NOMO-1 treated with DMSO at 0.1 percent for 48 hours (cell line): Measurements from ENCODE around the gene OPCML.

Experiments
- DNase-seq: peaks from one replicate; lab custom pipeline; 2025; ENCODE audit not compliant: unreplicated experiment; lab: John Stamatoyannopoulos, UW

The OPCML gene

GRCh38 chr11:132601875-132602274 is 930.4 kb downstream of the OPCML start:
- no peak for DNase-seq

GRCh38 chr11:132595711-132596134 is 936.6 kb downstream of the OPCML start:
- no peak for DNase-seq

GRCh38 chr11:132595246-132595645 is 937.1 kb downstream of the OPCML start:
- DNase-seq, result no peak

GRCh38 chr11:132590986-132591385 is 941.3 kb downstream of the OPCML start:
- DNase-seq, result no peak

- DNase-seq, result no peak
Observed at GRCh38 chr11:132590554-132590953, 941.7 kb downstream of the OPCML start.

- no peak for DNase-seq
Observed at GRCh38 chr11:132589791-132590190, 942.5 kb downstream of the OPCML start.

GRCh38 chr11:132588366-132588765 is 943.9 kb downstream of the OPCML start:
- no peak for DNase-seq

GRCh38 chr11:132587716-132588115 is 944.6 kb downstream of the OPCML start:
- DNase-seq, result no peak

- DNase-seq, result no peak
Observed at GRCh38 chr11:132586801-132587200, 945.5 kb downstream of the OPCML start.

GRCh38 chr11:132579634-132580327 is 952.5 kb downstream of the OPCML start:
- DNase-seq, result no peak

- DNase-seq, result no peak
Observed at GRCh38 chr11:132579136-132579535, 953.2 kb downstream of the OPCML start.

GRCh38 chr11:132578580-132578979 is 953.7 kb downstream of the OPCML start:
- no peak for DNase-seq

GRCh38 chr11:132576706-132577105 is 955.6 kb downstream of the OPCML start:
- no peak for DNase-seq

GRCh38 chr11:132564091-132564885 is 968.0 kb downstream of the OPCML start:
- DNase-seq, result no peak

- no peak for DNase-seq
Observed at GRCh38 chr11:132563050-132563449, 969.3 kb downstream of the OPCML start.

GRCh38 chr11:132561937-132562336 is 970.4 kb downstream of the OPCML start:
- DNase-seq, result no peak

- no peak for DNase-seq
Observed at GRCh38 chr11:132559331-132560036, 972.8 kb downstream of the OPCML start.

- DNase-seq, result peak; percentile 79
Observed at GRCh38 chr11:132556316-132556715, 976.0 kb downstream of the OPCML start.

- no peak for DNase-seq
Observed at GRCh38 chr11:132555617-132556016, 976.7 kb downstream of the OPCML start.

- peak; percentile 26 for DNase-seq
Observed at GRCh38 chr11:132551016-132551415, 981.3 kb downstream of the OPCML start.

- no peak for DNase-seq
Observed at GRCh38 chr11:132549561-132549960, 982.7 kb downstream of the OPCML start.

- DNase-seq, result no peak
Observed at GRCh38 chr11:132549001-132549400, 983.3 kb downstream of the OPCML start.
